Fibroblast of the conjunctiva (primary cell): ENCODE measurements around the gene ZNF683.
"Not testable (repeated sequence)": the region's sequence is repeated elsewhere in the genome, so short reads cannot be mapped to it uniquely, and the experiment has no call there.

Source experiments
- DNase-seq: peaks from one replicate; pipeline ENCODE4 v3.0.0-alpha.2; 2010; ENCODE audit warnings: low read depth

ZNF683 gene

GRCh38 chr1:26336477-26337205 is 35.9 kb downstream of the ZNF683 start:
- no peak for DNase-seq

- no peak for DNase-seq
Observed at GRCh38 chr1:26335774-26336476, 36.6 kb downstream of the ZNF683 start.

DNA sequence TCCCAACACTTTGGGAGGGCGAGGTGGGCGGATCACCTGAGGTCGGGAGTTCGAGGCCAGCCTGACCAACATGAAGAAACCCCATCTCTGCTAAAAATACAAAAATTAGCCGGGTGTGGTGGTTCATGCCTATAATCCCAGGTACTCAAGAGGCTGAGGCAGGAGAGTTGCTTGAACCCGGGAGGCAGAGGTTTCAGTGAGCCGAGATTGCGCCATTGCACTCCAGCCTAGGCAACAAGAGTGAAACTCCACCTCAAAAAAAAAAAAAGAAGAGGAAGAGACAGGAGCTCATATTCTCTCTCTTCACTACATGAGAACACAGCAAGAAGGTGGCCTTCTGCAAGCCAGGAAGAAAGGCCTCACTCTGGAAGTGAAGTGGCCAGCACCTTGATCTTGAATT is 39.2 kb downstream of the ZNF683 start:
- DNase-seq: not testable (repeated sequence)

DNA sequence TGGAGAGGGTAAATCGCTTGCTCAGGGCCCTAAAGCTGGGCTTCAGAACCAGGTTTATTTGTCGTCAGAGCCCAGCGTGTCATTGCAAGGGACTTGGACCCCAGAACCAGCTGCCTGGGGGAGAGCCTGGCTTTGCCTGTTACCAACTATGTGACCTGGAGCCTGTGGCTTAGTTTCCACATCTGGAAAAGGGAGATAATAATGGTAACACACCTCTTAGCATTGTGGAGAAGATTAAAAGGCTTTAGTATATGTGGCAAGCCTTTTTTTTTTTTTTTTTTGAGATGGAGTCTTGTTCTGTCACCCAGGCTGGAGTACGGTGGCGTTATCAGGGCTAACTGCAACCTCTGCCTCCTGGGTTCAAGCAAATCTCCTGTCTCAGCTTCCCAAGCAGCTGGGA is 42.3 kb downstream of the ZNF683 start:
- no peak for DNase-seq

DNA sequence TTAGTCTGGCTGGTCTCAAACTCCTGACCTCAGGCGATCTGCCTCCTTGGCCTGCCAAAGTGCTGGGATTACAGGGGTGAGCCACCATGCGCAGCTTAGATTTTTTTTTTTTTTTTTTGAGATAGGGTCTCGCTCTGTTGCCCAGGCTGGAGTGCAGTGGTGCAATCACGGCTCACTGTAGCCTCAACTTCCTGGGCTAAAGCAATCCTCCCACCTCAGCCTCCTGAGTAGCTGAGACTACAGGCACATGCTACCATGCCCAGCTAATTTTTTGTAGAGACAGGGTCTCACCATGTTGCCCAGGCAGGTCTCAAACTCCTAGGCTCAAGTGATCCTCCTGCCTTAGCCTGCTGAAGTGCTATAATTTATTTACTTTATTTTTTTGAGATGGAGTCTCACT is 43.2 kb downstream of the ZNF683 start:
- DNase-seq: not testable (repeated sequence)

DNA sequence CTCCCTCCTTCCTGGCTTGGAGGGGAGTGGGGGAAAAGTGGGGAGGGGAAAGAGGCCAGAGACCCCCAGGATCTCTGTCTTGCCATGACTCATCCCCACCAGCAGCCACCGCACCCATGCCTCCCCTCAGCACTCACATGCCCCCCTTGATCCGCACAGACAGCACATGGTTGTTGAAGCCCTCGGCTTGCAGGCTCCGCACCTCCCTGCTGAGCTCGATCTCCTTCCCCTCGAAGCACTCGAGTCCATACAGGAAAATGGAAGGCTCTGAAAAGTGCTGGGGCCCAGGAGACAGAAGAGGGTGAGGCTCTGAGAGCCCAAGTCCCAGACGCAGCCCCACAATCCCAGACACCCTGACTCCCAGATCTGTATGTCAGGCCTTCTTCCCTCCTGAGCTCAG is 44.0 kb downstream of the ZNF683 start:
- DNase-seq: no peak

GRCh38 chr1:26327956-26328362 is 44.6 kb downstream of the ZNF683 start:
- DNase-seq: no peak

DNA sequence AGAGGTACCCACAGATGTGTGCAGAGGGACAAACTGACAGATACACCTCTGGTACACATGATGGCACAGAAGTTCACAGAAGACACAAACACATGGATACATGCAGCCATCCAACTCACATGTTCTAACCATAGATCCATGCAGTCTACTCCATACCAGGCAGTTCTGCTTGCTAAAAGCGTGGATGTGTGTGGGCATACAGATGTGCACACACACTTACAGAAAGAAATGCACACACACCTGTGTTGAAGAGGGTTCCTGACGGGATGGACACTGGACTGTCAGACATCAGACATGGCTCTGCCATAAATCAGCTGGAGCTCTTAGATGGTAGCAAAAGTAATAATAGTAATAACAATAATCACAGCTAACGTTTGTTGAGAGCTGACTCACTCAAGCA is 48.0 kb downstream of the ZNF683 start:
- no peak for DNase-seq

- no peak for DNase-seq
Observed at GRCh38 chr1:26323382-26323781, 49.2 kb downstream of the ZNF683 start.

DNA sequence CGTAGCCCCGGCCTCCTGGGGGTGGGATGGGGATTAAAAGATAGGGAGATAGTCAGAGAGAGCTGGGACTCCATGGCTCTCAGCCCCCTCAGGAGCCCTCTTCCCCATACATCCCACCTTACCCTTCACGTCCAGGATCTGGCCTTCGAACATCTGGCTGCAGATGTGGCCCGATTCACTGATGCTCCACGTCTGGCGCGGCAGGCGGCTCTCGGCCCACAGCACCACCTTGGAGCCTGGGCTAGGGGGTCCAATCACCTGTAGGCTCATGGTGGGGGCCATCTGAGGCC is 50.6 kb downstream of the ZNF683 start:
- DNase-seq: no peak

GRCh38 chr1:26321315-26322041 is 51.1 kb downstream of the ZNF683 start:
- peak; percentile 75 for DNase-seq

DNA sequence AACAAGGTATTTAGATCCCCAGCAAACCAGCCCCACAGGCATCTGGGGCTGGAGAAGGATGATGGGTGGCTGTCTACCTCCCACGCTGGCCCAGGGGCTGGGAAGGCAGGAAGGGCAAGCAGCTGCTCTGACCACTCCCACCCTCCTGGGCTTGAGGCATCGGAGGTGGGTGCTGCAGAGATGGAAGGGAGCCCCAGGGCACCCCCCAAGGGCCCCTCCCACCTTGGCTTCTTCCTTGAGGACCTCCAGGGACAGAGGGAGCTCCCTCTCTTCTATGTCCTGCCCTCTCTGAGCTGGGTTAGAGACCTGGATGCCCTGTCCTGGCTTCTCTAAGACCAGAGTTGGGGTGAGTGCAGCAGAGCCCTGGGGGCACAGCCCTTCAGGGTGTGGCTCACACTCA is 51.7 kb downstream of the ZNF683 start:
- DNase-seq: no peak

- DNase-seq: no peak
Observed at GRCh38 chr1:26318338-26319064, 54.0 kb downstream of the ZNF683 start.

- DNase-seq: no peak
Observed at GRCh38 chr1:26317612-26318337, 54.8 kb downstream of the ZNF683 start, which contains the start of gene CD52. TSS of gene CD52 (plus strand) at chr1:26317958. CDS start at chr1:26318018, 60 bp downstream.

GRCh38 chr1:26317146-26317545 is 55.4 kb downstream of the ZNF683 start:
- no peak for DNase-seq

DNA sequence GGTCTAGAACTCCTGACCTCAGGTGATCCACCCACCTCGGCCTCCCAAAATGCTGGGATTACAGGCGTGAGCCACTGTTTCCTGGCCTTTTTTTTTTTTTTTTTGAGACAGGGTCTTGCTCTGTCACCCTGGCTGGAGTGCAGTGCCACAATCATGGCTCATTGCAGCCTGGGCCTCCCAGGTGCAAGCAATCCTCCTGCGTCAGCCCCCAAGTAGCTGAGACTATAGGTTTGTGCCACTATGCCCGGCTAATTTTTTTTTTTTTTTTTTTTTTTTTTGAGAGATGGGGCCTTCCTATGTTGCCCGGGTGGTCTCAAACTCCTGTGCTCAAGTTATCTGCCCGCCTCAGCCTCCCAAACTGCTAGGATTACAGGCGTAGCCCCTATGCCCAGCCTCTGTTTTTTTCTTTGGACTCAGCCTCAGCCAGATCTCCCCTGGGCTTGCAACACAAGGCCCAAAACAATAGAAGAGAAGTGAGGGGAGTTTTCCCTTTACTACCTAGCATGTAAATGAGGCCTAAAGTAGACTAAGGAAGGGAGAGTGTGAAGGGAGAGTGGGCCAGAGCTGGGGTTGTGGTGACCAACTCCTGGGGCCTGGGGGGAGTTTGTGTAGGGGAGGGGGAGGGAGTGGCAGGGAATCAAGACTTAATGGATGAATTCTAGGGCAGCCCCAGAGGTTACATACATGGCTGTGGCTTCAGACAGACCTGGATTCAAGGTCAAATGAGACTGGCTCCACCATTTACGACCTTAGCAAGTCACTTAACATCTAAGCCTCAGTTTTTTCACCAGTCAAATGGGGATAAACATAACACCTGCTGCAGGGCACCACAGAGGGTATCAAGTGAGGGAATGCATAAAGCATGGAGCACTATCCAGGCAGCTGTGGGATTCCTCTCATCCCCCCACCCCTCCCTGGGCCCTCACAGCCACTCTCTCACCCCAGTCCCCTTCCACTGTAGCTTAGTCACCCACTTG is 56.4 kb downstream of the ZNF683 start:
- DNase-seq: no peak

- DNase-seq: no peak
Observed at GRCh38 chr1:26314501-26314900, 58.0 kb downstream of the ZNF683 start.
